ENCODE data around the gene PLCH2.

DNA sequence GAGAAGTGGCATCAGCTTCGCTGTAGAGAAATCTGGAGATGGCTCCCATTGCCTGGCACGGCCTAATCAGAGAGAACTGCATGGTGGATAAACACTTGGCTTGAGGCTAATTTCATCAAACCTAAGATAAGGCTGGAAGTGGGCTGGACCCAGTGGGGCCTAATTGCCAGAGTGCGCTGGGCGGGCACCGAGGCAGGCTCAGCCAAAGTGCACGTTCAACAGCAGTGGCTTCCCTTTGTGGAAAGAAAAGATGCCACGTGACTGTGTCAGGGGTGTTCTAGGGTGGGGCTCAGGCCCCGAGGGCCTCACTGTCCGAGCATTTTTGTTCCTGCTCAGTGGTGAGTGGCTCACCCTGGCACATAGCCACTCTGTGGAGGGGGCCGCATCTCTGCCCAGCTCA lies 5.8 kb downstream of the PLCH2 start:
- no peak for TF ChIP-seq POLR2AphosphoS5 (IDR thresholded peaks at IDR 0.05; ENCODE audit: insufficient read depth in 1 of 2, low read depth in 1 of 2)
- TF ChIP-seq, protein P1, sequence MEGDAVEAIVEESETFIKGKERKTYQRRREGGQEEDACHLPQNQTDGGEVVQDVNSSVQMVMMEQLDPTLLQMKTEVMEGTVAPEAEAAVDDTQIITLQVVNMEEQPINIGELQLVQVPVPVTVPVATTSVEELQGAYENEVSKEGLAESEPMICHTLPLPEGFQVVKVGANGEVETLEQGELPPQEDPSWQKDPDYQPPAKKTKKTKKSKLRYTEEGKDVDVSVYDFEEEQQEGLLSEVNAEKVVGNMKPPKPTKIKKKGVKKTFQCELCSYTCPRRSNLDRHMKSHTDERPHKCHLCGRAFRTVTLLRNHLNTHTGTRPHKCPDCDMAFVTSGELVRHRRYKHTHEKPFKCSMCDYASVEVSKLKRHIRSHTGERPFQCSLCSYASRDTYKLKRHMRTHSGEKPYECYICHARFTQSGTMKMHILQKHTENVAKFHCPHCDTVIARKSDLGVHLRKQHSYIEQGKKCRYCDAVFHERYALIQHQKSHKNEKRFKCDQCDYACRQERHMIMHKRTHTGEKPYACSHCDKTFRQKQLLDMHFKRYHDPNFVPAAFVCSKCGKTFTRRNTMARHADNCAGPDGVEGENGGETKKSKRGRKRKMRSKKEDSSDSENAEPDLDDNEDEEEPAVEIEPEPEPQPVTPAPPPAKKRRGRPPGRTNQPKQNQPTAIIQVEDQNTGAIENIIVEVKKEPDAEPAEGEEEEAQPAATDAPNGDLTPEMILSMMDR (IDR thresholded peaks at IDR 0.05) = no peak
- TF ChIP-seq POLR2A (IDR thresholded peaks at IDR 0.05) = no peak
